IMR-90 (cell line): ENCODE data around the gene ERCC4.

Source experiments
- BHLHE40 ChIP-seq: fragments of 150-350 bp; IDR thresholded peaks from 2 replicates; pipeline ENCODE4 v1.6.1; 2016; ENCODE audit warnings: mild to moderate bottlenecking, low read depth, low read length
- CEBPB ChIP-seq: IDR thresholded peaks from 2 replicates; pipeline ENCODE4 v1.6.1; 2012; ENCODE audit warnings: low read depth, low read length, improper control_type of control experiment
- CHD1 ChIP-seq: IDR thresholded peaks from 2 replicates; pipeline ENCODE4 v1.6.1; 2012; ENCODE audit warnings: low read depth, low read length, improper control_type of control experiment
- FOS ChIP-seq: fragments of 150-350 bp; IDR thresholded peaks from 2 replicates; pipeline ENCODE4 v1.6.1; 2016; ENCODE audit warnings: low read depth, low read length
- MXI1 ChIP-seq: IDR thresholded peaks from 2 replicates; pipeline ENCODE4 v1.6.1; 2012; ENCODE audit warnings: low read depth, mild to moderate bottlenecking, low read length, moderate library complexity, borderline replicate concordance
- POLR2A ChIP-seq: IDR thresholded peaks from 2 replicates; pipeline ENCODE4 v1.6.1; 2012; ENCODE audit warnings: mild to moderate bottlenecking, low read depth, low read length
- RAD21 ChIP-seq: IDR thresholded peaks from 2 replicates; pipeline ENCODE4 v1.6.1; 2012; ENCODE audit warnings: low read length, improper control_type of control experiment
- RCOR1 ChIP-seq: IDR thresholded peaks from 2 replicates; pipeline ENCODE4 v1.6.1; 2012; ENCODE audit warnings: mild to moderate bottlenecking, low read length, improper control_type of control experiment; ENCODE audit not compliant: insufficient replicate concordance
- RFX5 ChIP-seq: IDR thresholded peaks from 2 replicates; pipeline ENCODE4 v1.8.0; 2012; ENCODE audit warnings: low read depth, mild to moderate bottlenecking, low read length, moderate library complexity
- SMC3 ChIP-seq: fragments of 150-350 bp; IDR thresholded peaks from 2 replicates; pipeline ENCODE4 v1.6.1; 2016; ENCODE audit warnings: low read depth, mild to moderate bottlenecking, antibody characterized with exemption, low read length, moderate library complexity
- TF ChIP-seq, protein P1 (sequence below): conservative IDR thresholded peaks from 2 replicates; pipeline ENCODE4 v1.5.1; 2012; ENCODE audit warnings: mild to moderate bottlenecking, low read depth, low read length, improper control_type of control experiment
- TF ChIP-seq, protein P2 (sequence below): fragments of 150-350 bp; IDR thresholded peaks from 2 replicates; pipeline ENCODE4 v1.6.1; 2017; ENCODE audit warnings: mild to moderate bottlenecking, antibody characterized with exemption, low read length, low read depth
- TF ChIP-seq, protein P3 (sequence below): fragments of 150-350 bp; IDR thresholded peaks from 2 replicates; pipeline ENCODE4 v1.6.1; 2016; ENCODE audit warnings: low read depth, mild to moderate bottlenecking, low read length, moderate library complexity, borderline replicate concordance

DNA sequence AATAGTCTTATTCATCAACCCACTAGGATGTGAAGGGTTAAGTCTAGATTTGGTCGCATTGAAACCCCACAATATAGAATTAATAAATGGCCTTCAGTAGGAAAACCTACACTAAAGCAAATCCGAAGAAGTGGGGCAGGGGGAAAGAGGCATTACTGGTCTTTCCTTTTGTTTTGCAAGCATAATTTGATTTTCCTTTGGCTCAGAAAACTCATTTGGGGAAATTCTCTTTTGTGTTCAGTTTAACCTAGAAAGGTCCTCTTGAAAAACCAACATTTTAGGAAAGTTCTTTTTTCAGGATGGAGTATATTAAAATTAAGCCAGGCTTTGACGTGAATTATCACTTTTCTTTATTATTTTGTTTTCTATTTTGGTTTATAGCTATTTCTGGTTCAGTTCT, 31.7 kb downstream of the ERCC4 start:
- TF ChIP-seq BHLHE40: no peak
- TF ChIP-seq, protein P1, sequence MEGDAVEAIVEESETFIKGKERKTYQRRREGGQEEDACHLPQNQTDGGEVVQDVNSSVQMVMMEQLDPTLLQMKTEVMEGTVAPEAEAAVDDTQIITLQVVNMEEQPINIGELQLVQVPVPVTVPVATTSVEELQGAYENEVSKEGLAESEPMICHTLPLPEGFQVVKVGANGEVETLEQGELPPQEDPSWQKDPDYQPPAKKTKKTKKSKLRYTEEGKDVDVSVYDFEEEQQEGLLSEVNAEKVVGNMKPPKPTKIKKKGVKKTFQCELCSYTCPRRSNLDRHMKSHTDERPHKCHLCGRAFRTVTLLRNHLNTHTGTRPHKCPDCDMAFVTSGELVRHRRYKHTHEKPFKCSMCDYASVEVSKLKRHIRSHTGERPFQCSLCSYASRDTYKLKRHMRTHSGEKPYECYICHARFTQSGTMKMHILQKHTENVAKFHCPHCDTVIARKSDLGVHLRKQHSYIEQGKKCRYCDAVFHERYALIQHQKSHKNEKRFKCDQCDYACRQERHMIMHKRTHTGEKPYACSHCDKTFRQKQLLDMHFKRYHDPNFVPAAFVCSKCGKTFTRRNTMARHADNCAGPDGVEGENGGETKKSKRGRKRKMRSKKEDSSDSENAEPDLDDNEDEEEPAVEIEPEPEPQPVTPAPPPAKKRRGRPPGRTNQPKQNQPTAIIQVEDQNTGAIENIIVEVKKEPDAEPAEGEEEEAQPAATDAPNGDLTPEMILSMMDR: no peak
- no peak for TF ChIP-seq CEBPB
- TF ChIP-seq POLR2A: no peak
- TF ChIP-seq RAD21: no peak
- TF ChIP-seq, protein P2, sequence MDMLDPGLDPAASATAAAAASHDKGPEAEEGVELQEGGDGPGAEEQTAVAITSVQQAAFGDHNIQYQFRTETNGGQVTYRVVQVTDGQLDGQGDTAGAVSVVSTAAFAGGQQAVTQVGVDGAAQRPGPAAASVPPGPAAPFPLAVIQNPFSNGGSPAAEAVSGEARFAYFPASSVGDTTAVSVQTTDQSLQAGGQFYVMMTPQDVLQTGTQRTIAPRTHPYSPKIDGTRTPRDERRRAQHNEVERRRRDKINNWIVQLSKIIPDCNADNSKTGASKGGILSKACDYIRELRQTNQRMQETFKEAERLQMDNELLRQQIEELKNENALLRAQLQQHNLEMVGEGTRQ: no peak
- TF ChIP-seq MXI1: no peak
- no peak for TF ChIP-seq SMC3
- TF ChIP-seq, protein P3, sequence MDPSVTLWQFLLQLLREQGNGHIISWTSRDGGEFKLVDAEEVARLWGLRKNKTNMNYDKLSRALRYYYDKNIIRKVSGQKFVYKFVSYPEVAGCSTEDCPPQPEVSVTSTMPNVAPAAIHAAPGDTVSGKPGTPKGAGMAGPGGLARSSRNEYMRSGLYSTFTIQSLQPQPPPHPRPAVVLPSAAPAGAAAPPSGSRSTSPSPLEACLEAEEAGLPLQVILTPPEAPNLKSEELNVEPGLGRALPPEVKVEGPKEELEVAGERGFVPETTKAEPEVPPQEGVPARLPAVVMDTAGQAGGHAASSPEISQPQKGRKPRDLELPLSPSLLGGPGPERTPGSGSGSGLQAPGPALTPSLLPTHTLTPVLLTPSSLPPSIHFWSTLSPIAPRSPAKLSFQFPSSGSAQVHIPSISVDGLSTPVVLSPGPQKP: no peak
- no peak for TF ChIP-seq CHD1
- no peak for TF ChIP-seq FOS
- no peak for TF ChIP-seq RFX5
- TF ChIP-seq RCOR1: no peak
